Hepatocyte (in vitro differentiated cells): ENCODE results near the gene C16orf89. TPM values are rescaled to one million over a fixed set of nuclear protein-coding genes. Genes with fewer than 3 reads are reported as not detected.

Source experiments
- DNase-seq: peaks from one replicate; pipeline ENCODE4 v3.0.0-alpha.2; 2016; ENCODE audit warnings: low spot score
- H2AFZ ChIP-seq: fragments of 200-600 bp; sonication (generic); 2 replicates; pipeline ENCODE4 v1.6.0; 2016; ENCODE audit warnings: antibody characterized with exemption, mild to moderate bottlenecking
- H3K27ac ChIP-seq: fragments of 200-600 bp; sonication (generic); 2 replicates; pipeline ENCODE4 v1.5.1; 2016; ENCODE audit warnings: mild to moderate bottlenecking
- H3K27me3 ChIP-seq: fragments of 200-600 bp; sonication (generic); 2 replicates; pipeline ENCODE4 v1.6.1; 2016
- H3K36me3 ChIP-seq: fragments of 200-600 bp; sonication (generic); replicated peaks from 2 replicates; pipeline ENCODE4 v1.5.1; 2016; ENCODE audit warnings: low read depth; ENCODE audit not compliant: insufficient read depth
- H3K4me1 ChIP-seq: fragments of 200-600 bp; sonication (generic); 2 replicates; pipeline ENCODE4 v1.5.1; 2016; ENCODE audit warnings: mild to moderate bottlenecking, moderate library complexity; ENCODE audit not compliant: insufficient read depth
- H3K4me2 ChIP-seq: fragments of 200-600 bp; sonication (generic); 2 replicates; pipeline ENCODE4 v1.6.0; 2016
- H3K4me3 ChIP-seq: fragments of 200-600 bp; sonication (generic); 2 replicates; pipeline ENCODE4 v1.5.1; 2016; ENCODE audit warnings: mild to moderate bottlenecking
- H3K79me2 ChIP-seq: fragments of 200-600 bp; sonication (generic); 2 replicates; pipeline ENCODE4 v1.6.0; 2017; ENCODE audit warnings: mild to moderate bottlenecking
- H3K9me2 ChIP-seq: fragments of 200-600 bp; sonication (generic); replicated peaks from 2 replicates; pipeline ENCODE4 v1.6.0; 2017; ENCODE audit warnings: mild to moderate bottlenecking; ENCODE audit not compliant: insufficient read depth
- H3K9me3 ChIP-seq: fragments of 200-600 bp; sonication (generic); 2 replicates; pipeline ENCODE4 v1.5.1; 2016; ENCODE audit warnings: low read depth, mild to moderate bottlenecking
- H4K20me1 ChIP-seq: fragments of 200-600 bp; sonication (generic); 2 replicates; pipeline ENCODE4 v1.6.0; 2016; ENCODE audit warnings: mild to moderate bottlenecking; ENCODE audit not compliant: insufficient read depth, poor library complexity, severe bottlenecking
- CTCF ChIP-seq: fragments of 200-600 bp; sonication (generic); IDR thresholded peaks from 2 replicates; pipeline ENCODE4 v1.5.1; 2016; ENCODE audit warnings: antibody characterized with exemption, mild to moderate bottlenecking; ENCODE audit not compliant: poor library complexity
- EZH2 ChIP-seq: fragments of 200-600 bp; sonication (generic); IDR thresholded peaks from 2 replicates; pipeline ENCODE4 v1.6.1; 2016; ENCODE audit warnings: antibody characterized with exemption, mild to moderate bottlenecking, borderline replicate concordance
- EZH2phosphoT487 ChIP-seq: fragments of 200-600 bp; sonication (generic); IDR thresholded peaks from one replicate; pipeline ENCODE4 v1.6.1; 2018; ENCODE audit warnings: antibody characterized with exemption, mild to moderate bottlenecking, low read depth, moderate library complexity; ENCODE audit not compliant: unreplicated experiment, severe bottlenecking
- WGBS: methylation state at CpG from one replicate; pipeline ENCODE4 v1.1.6; 2016; ENCODE audit warnings: low lambda C conversion rate; ENCODE audit errors: missing lambda C conversion rate; 5-methylcytosine and 5-hydroxymethylcytosine counted together
- polyA plus RNA-seq: library from polyadenylated mRNA; unstranded; fragments of >200 nt; fragmentation: Nextera tagmentation; extraction: Ambion mirVana; gene quantifications from 2 replicates; pipeline ENCODE4 v1.2.1, GENCODE V29; 2016
- total RNA-seq: library from RNA; depleted of rRNA; stranded (reverse); fragments of >200 nt; gene quantifications from 2 replicates; pipeline ENCODE4 v1.2.3, GENCODE V29; 2014

C16orf89 gene
- total and polyA plus RNA-seq, 2 experiments from 2014 or later: 1.1 to 3.8 TPM

DNA sequence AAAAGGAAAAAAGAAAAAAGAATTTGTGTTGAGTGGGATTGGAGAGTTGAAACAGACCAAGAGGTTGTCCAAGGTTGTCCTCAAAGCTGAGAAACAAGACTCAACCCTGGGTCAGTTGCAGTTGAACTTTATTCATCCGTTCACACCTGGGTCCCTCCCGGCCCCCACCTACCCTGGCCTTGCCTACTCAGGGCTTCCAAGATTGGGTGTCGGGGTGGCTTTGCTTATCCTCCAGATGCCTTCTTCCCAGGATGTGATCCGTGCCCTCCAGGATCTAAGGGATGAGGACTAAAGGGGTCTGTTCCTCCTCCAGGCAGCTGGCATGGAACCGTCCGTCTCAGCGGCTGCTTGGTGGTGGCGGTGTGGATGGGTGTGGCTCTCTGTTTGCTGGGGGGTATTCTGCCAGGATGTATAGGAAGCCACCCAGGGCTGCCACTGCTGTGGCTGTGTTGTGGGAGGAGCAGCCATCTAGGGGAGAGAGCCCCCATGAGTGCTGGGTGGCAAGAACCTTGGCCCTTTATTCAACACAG is 21.7 kb downstream of the C16orf89 start:
- no peaks in the 10 kb centered on the region for H3K36me3 ChIP-seq
- DNase-seq: no peak

DNA sequence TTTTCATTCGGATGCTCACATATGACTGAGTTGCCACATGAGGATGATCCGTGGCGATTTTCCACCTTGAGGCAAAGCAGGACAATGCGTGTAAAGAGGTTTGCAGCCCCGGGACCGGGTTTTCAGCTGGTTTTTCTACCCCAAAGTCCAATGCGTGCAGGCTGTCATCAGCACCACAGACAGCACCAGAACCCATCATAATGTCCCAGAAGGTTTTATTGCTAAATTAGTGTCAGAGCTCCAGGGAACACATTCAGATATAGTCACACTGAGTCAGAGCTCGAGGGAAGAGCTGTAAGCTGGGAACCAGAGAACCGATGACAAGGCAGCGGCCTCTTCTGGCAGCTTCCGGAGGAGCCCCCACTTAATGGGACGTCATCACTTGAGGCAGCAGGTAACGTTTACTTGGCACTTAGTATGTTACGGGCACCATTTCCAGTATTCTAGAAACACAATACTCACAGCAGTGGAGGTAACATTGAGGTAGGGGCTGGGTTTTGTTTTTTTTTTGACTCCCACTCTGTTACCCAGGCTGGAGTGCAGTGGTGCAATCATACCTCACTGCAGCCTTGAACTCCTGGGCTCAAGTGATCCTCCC is 23.1 kb downstream of the C16orf89 start:
- 57% methylated on average over 14 of the region's 14 CpGs for WGBS
- Histone ChIP-seq H3K4me2 (no peak overlapping the region), H3K9me3 (no peaks in the 10 kb centered on the region), H4K20me1 (no peaks in the 10 kb centered on the region), H3K27ac (no peak overlapping the region), H3K9me2 (no peaks in the 10 kb centered on the region), H3K4me3 (no peak overlapping the region), H2AFZ (no peak overlapping the region), H3K4me1 (peaks cover 11% of the 10 kb centered on the region), H3K36me3 (no peaks in the 10 kb centered on the region), H3K79me2 (no peaks in the 10 kb centered on the region), H3K27me3 (no peaks in the 10 kb centered on the region)
- DNase-seq: peak; percentile 49
- TF ChIP-seq EZH2 (no peak), EZH2phosphoT487 (no peak), CTCF (peak; percentile 28)

More for the DNA sequence above, 21.7 kb downstream of the C16orf89 start:
- Histone ChIP-seq H3K4me2 (no peak overlapping the region), H4K20me1 (no peaks in the 10 kb centered on the region), H3K27me3 (no peaks in the 10 kb centered on the region), H3K9me2 (no peaks in the 10 kb centered on the region), H3K79me2 (no peaks in the 10 kb centered on the region), H3K4me3 (no peak overlapping the region), H3K4me1 (peaks cover 11% of the 10 kb centered on the region), H3K9me3 (no peaks in the 10 kb centered on the region), H3K27ac (no peak overlapping the region), H2AFZ (no peak overlapping the region)
- 90% methylated on average over 8 of the region's 8 CpGs for WGBS
- TF ChIP-seq EZH2phosphoT487 (no peak), CTCF (no peak), EZH2 (no peak)

- WGBS: 77% methylated on average over 12 of the region's 12 CpGs
Measured at GRCh38 chr16:5041600-5042133, 24.1 kb downstream of the C16orf89 start.

More at GRCh38 chr16:5041600-5042133, 24.1 kb downstream of the C16orf89 start:
- H2AFZ ChIP-seq: no peak overlapping the region
- H3K9me3 ChIP-seq: no peaks in the 10 kb centered on the region
- no peaks in the 10 kb centered on the region for H3K36me3 ChIP-seq
- H3K79me2 ChIP-seq: no peaks in the 10 kb centered on the region
- no peak overlapping the region for H3K4me3 ChIP-seq
- peaks cover 18% of the 10 kb centered on the region for H3K4me1 ChIP-seq
- H3K27me3 ChIP-seq: no peaks in the 10 kb centered on the region
- TF ChIP-seq CTCF (no peak), EZH2 (no peak), EZH2phosphoT487 (no peak)
- no peak overlapping the region for H3K27ac ChIP-seq
- H3K4me2 ChIP-seq: no peak overlapping the region
- H4K20me1 ChIP-seq: no peaks in the 10 kb centered on the region
- peak; percentile 42 for DNase-seq
- H3K9me2 ChIP-seq: no peaks in the 10 kb centered on the region
